Measurements from ENCODE around the gene FGF8. TPM values are rescaled to one million over a fixed set of nuclear protein-coding genes. Genes with fewer than 3 reads are reported as not detected.
A peak's percentile ranks its signal among the peaks of the same experiment; 100 is the strongest.

The FGF8 gene
- total RNA-seq, 1 donor from 2014 or later: 17.6 TPM

DNA sequence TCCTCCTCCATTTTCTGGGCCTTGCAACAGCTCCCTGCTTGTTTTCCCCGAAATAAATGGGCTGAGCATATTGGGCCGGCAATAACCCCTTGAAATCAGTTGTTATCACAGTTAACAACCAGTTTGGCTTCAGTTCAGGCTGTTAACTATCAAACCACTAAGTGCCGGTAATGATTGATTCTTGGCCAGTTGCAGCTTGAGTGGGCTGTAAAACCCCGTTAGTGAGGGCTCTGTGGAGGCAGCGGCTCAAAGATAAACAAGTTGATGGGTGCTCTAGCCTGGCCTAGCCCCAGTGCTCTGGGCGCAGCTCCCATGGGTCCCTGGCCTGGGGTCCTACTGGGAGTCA lies 8.3 kb downstream of the FGF8 start:
- Histone ChIP-seq H3K79me2 (ENCODE audit: low read depth) (no peaks in the 10 kb centered on the region), H3F3A (ENCODE audit: low read depth) (peaks cover 19% of the 10 kb centered on the region), H3K4me1 (peaks cover 39% of the 10 kb centered on the region), H3K27me3 (peaks cover 5% of the 10 kb centered on the region), H3K27ac (no peak overlapping the region), H3K9ac (no peak overlapping the region), H3K4me2 (no peak overlapping the region), H4K20me1 (ENCODE audit: low read depth) (no peaks in the 10 kb centered on the region), H3K4me3 (no peak overlapping the region), H3K36me3 (no peaks in the 10 kb centered on the region), H2AFZ (replicated peaks) (no peak overlapping the region), H3K9me3 (ENCODE audit: low read depth) (no peaks in the 10 kb centered on the region)
- DNase-seq (ENCODE audit: low spot score): no peak
- H3K27me3 Mint-ChIP-seq (ENCODE audit: insufficient read depth, low read depth): peaks cover 31% of the 10 kb centered on the region
- no peaks in the 10 kb centered on the region for H3K36me3 Mint-ChIP-seq
- no peak overlapping the region for H3K4me3 Mint-ChIP-seq
- TF ChIP-seq, protein P1, sequence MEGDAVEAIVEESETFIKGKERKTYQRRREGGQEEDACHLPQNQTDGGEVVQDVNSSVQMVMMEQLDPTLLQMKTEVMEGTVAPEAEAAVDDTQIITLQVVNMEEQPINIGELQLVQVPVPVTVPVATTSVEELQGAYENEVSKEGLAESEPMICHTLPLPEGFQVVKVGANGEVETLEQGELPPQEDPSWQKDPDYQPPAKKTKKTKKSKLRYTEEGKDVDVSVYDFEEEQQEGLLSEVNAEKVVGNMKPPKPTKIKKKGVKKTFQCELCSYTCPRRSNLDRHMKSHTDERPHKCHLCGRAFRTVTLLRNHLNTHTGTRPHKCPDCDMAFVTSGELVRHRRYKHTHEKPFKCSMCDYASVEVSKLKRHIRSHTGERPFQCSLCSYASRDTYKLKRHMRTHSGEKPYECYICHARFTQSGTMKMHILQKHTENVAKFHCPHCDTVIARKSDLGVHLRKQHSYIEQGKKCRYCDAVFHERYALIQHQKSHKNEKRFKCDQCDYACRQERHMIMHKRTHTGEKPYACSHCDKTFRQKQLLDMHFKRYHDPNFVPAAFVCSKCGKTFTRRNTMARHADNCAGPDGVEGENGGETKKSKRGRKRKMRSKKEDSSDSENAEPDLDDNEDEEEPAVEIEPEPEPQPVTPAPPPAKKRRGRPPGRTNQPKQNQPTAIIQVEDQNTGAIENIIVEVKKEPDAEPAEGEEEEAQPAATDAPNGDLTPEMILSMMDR (IDR thresholded peaks at IDR 0.05): no peak
- TF ChIP-seq EZH2 (IDR thresholded peaks at IDR 0.05) (no peak), EZH2phosphoT487 (IDR thresholded peaks at IDR 0.05) (no peak)
- no peak overlapping the region for H3K27ac Mint-ChIP-seq
- H3K9me3 Mint-ChIP-seq: no peaks in the 10 kb centered on the region
- peaks cover 49% of the 10 kb centered on the region for H3K4me1 Mint-ChIP-seq

DNA sequence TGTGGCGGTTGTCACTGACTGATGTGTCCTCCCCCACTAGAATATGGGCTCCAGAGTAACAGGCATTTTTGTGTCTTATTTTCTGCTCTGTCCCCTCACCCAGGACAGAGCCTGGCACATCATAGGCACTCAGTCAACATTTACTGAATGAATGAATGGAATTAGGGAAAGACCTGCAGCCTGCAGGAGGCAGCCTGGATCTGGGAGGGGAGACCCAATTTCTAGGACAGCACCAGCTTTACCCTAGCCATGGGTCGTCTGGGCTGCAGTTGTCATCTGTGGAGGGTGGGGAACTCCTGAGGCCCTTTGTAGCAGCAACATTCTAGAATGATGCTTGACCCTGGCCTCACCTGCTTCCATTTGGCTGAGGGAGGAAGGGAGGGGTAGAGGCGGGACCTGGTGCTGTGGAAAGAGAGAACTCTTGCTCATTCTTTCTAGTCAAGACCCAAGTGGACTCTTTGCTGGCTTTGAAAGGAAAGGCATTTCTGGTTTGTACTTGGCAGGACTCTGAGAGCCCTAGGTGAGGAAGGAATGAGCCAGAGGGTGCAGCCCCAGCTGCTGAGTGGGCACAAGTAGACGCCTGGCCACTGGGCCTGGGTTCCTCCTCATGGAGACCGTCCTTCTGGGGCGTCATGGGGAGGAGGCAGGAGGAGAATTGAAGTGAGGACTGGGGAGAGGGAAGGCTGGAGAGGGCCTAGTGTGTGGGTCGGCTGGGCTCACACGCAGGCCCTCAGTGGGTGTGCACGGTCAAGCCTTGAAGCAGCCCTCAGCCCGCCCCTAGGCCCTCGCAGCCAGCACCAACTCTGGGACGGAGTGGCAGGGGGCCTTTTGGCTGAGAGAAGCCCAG lies 8.9 kb downstream of the FGF8 start:
- no peaks in the 10 kb centered on the region for H3K79me2 ChIP-seq (ENCODE audit: low read depth)
- no peak overlapping the region for H2AFZ ChIP-seq (replicated peaks)
- Mint-ChIP-seq H3K27ac (no peak overlapping the region), H3K4me3 (peak overlapping the region; percentile 31), H3K36me3 (no peaks in the 10 kb centered on the region), H3K9me3 (no peaks in the 10 kb centered on the region), H3K4me1 (peaks cover 45% of the 10 kb centered on the region), H3K27me3 (ENCODE audit: insufficient read depth, low read depth) (peaks cover 28% of the 10 kb centered on the region)
- no peaks in the 10 kb centered on the region for H4K20me1 ChIP-seq (ENCODE audit: low read depth)
- no peaks in the 10 kb centered on the region for H3K9me3 ChIP-seq (ENCODE audit: low read depth)
- H3K36me3 ChIP-seq: no peaks in the 10 kb centered on the region
- TF ChIP-seq, protein P1 (IDR thresholded peaks at IDR 0.05): no peak
- TF ChIP-seq EZH2 (IDR thresholded peaks at IDR 0.05) (no peak), EZH2phosphoT487 (IDR thresholded peaks at IDR 0.05) (no peak)
- no peak overlapping the region for H3K27ac ChIP-seq
- no peak overlapping the region for H3K4me3 ChIP-seq
- no peak overlapping the region for H3K4me2 ChIP-seq
- DNase-seq (ENCODE audit: low spot score): no peak
- no peak overlapping the region for H3K9ac ChIP-seq
- no peaks in the 10 kb centered on the region for H3K27me3 ChIP-seq
- peaks cover 13% of the 10 kb centered on the region for H3F3A ChIP-seq (ENCODE audit: low read depth)
- peaks cover 33% of the 10 kb centered on the region for H3K4me1 ChIP-seq

DNA sequence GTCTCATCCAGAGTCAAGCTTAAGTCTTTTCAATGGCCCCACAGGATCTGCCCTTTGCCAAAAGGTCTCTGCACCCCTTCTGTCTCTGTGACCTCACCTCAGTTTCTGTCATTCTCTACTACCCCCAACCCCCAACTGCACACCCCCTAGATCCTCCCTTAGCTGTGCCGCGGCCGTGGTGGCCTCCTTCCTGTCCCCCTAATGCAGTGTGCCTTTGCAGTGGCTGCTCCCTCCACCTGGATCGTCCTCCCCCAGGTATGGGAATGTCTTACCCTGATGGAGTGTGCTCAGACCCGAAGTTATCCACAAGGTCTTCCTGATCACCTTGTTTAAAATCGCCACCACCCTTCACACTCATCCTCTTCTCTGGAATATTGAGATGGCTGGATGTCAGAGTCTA lies 9.6 kb downstream of the FGF8 start:
- Histone ChIP-seq H3K9me3 (ENCODE audit: low read depth) (no peaks in the 10 kb centered on the region), H3F3A (ENCODE audit: low read depth) (peaks cover 10% of the 10 kb centered on the region), H3K36me3 (no peaks in the 10 kb centered on the region), H4K20me1 (ENCODE audit: low read depth) (no peaks in the 10 kb centered on the region), H3K79me2 (ENCODE audit: low read depth) (no peaks in the 10 kb centered on the region), H3K4me3 (no peak overlapping the region), H2AFZ (replicated peaks) (no peak overlapping the region), H3K9ac (no peak overlapping the region), H3K27ac (no peak overlapping the region), H3K4me1 (peaks cover 26% of the 10 kb centered on the region), H3K4me2 (no peak overlapping the region), H3K27me3 (no peaks in the 10 kb centered on the region)
- no peaks in the 10 kb centered on the region for H3K36me3 Mint-ChIP-seq
- H3K4me3 Mint-ChIP-seq: no peak overlapping the region
- H3K4me1 Mint-ChIP-seq: peaks cover 41% of the 10 kb centered on the region
- TF ChIP-seq EZH2phosphoT487 (IDR thresholded peaks at IDR 0.05) (no peak), EZH2 (IDR thresholded peaks at IDR 0.05) (no peak)
- TF ChIP-seq, protein P1 (IDR thresholded peaks at IDR 0.05): no peak
- peak overlapping the region; percentile 81 for H3K27ac Mint-ChIP-seq
- DNase-seq (ENCODE audit: low spot score): no peak
- H3K9me3 Mint-ChIP-seq: no peaks in the 10 kb centered on the region
- peaks cover 22% of the 10 kb centered on the region for H3K27me3 Mint-ChIP-seq (ENCODE audit: insufficient read depth, low read depth)

Data from neural progenitor cell (in vitro differentiated cells).